Germinal center (tissue), 1 donor: ENCODE measurements around the gene RREB1.

Source experiments
- DNase-seq: peaks from one replicate; pipeline ENCODE4 v3.0.0; 2012; ENCODE audit warnings: mixed read lengths, low spot score

Gene RREB1

GRCh38 chr6:7228662-7229375 lies 121.1 kb downstream of the RREB1 start:
- DNase-seq: no peak

GRCh38 chr6:7229376-7230326 lies 121.9 kb downstream of the RREB1 start:
- DNase-seq: no peak

- DNase-seq: no peak
Measured at GRCh38 chr6:7230327-7230691, 122.5 kb downstream of the RREB1 start.

GRCh38 chr6:7230956-7231713 lies 123.4 kb downstream of the RREB1 start:
- DNase-seq: no peak

- no peak for DNase-seq
Measured at GRCh38 chr6:7232351-7232750, 124.6 kb downstream of the RREB1 start.

GRCh38 chr6:7234547-7234946 lies 126.8 kb downstream of the RREB1 start:
- no peak for DNase-seq

GRCh38 chr6:7235712-7236305 lies 128.0 kb downstream of the RREB1 start:
- DNase-seq: no peak

- DNase-seq: no peak
Measured at GRCh38 chr6:7236306-7237209, 128.8 kb downstream of the RREB1 start.

- DNase-seq: no peak
Measured at GRCh38 chr6:7237653-7238188, 130.0 kb downstream of the RREB1 start.

GRCh38 chr6:7238526-7238899 lies 130.8 kb downstream of the RREB1 start:
- DNase-seq: no peak

- DNase-seq: peak; percentile 85
Measured at GRCh38 chr6:7238900-7239589, 131.3 kb downstream of the RREB1 start.

GRCh38 chr6:7239590-7239948 lies 131.8 kb downstream of the RREB1 start:
- DNase-seq: no peak

GRCh38 chr6:7240351-7240750 lies 132.6 kb downstream of the RREB1 start:
- DNase-seq: no peak

GRCh38 chr6:7241160-7241559 lies 133.4 kb downstream of the RREB1 start:
- DNase-seq: no peak

GRCh38 chr6:7241709-7242645 lies 134.2 kb downstream of the RREB1 start:
- no peak for DNase-seq

- no peak for DNase-seq
Measured at GRCh38 chr6:7242835-7243178, 135.0 kb downstream of the RREB1 start.

- DNase-seq: peak; percentile 73
Measured at GRCh38 chr6:7243179-7243981, 135.6 kb downstream of the RREB1 start.

GRCh38 chr6:7245668-7246393 lies 138.1 kb downstream of the RREB1 start:
- DNase-seq: no peak
